SU-DHL-6 (cell line): ENCODE data around the gene HS6ST1.

Source experiments
- H2AFZ ChIP-seq: fragments of 200-600 bp; sonication (generic); 2 replicates; pipeline ENCODE4 v1.6.1; 2014; ENCODE audit warnings: low read depth, mild to moderate bottlenecking, moderate library complexity, mixed read lengths, antibody characterized with exemption, low read length; ENCODE audit not compliant: severe bottlenecking
- H3F3A ChIP-seq: fragments of 200-600 bp; shearing (Covaris generic); 2 replicates; pipeline ENCODE4 v1.6.0; 2016; ENCODE audit warnings: antibody characterized with exemption, mild to moderate bottlenecking; ENCODE audit not compliant: insufficient read depth
- H3K27ac ChIP-seq: fragments of 200-600 bp; sonication (generic); 2 replicates; pipeline ENCODE4 v1.5.1; 2016; ENCODE audit warnings: low read depth, mild to moderate bottlenecking, low read length, moderate library complexity, mixed read lengths
- H3K27me3 ChIP-seq: fragments of 200-600 bp; sonication (generic), shearing (Covaris generic); 2 replicates; pipeline ENCODE4 v1.6.0; 2014; ENCODE audit warnings: mild to moderate bottlenecking, low read length
- H3K36me3 ChIP-seq: fragments of 200-600 bp; sonication (generic); 2 replicates; pipeline ENCODE4 v1.6.1; 2014; ENCODE audit warnings: mild to moderate bottlenecking, low read length, mixed read lengths
- H3K4me2 ChIP-seq: fragments of 300-600, 200-600 bp; shearing (Covaris generic), sonication (generic); 2 replicates; pipeline ENCODE4 v1.6.0; 2014; ENCODE audit warnings: low read length, low read depth, mild to moderate bottlenecking; ENCODE audit not compliant: poor library complexity, severe bottlenecking
- H3K4me3 ChIP-seq: fragments of 200-600 bp; sonication (generic); 2 replicates; pipeline ENCODE4 v1.5.1; 2014; ENCODE audit warnings: antibody characterized with exemption, low read length, mild to moderate bottlenecking, mixed read lengths; ENCODE audit not compliant: insufficient read depth, poor library complexity, severe bottlenecking
- H3K79me2 ChIP-seq: fragments of 200-600 bp; sonication (generic); 2 replicates; pipeline ENCODE4 v1.6.1; 2014; ENCODE audit warnings: mild to moderate bottlenecking, low read length, moderate library complexity; ENCODE audit not compliant: insufficient read depth
- H3K9ac ChIP-seq: fragments of 200-600 bp; sonication (generic); 2 replicates; pipeline ENCODE4 v1.7.0; 2014; ENCODE audit warnings: mild to moderate bottlenecking, low read length
- H3K9me2 ChIP-seq: fragments of 200-600 bp; sonication (generic); replicated peaks from 2 replicates; pipeline ENCODE4 v1.6.1; 2014; ENCODE audit warnings: low read length; ENCODE audit not compliant: insufficient read depth
- H3K9me3 ChIP-seq: fragments of 200-600 bp; sonication (generic); 2 replicates; pipeline ENCODE4 v1.6.1; 2014; ENCODE audit warnings: low read length, mixed read lengths; ENCODE audit not compliant: insufficient read depth
- H4K20me1 ChIP-seq: fragments of 200-600 bp; sonication (generic); 2 replicates; pipeline ENCODE4 v1.6.1; 2014; ENCODE audit warnings: low read depth, mild to moderate bottlenecking, antibody characterized with exemption, low read length, moderate library complexity, mixed read lengths
- EZH2phosphoT487 ChIP-seq: fragments of 200-600 bp; sonication (generic), shearing (Covaris generic); conservative IDR thresholded peaks from 2 replicates; pipeline ENCODE4 v1.6.1; 2018; ENCODE audit warnings: mild to moderate bottlenecking, antibody characterized with exemption, low read length, moderate library complexity, mixed read lengths
- TF ChIP-seq, protein P1 (sequence below): fragments of 200-600 bp; sonication (generic); IDR thresholded peaks from one replicate; pipeline ENCODE4 v1.5.1; 2017; ENCODE audit warnings: antibody characterized with exemption, mild to moderate bottlenecking, low read length, moderate library complexity; ENCODE audit not compliant: insufficient read depth, poor library complexity, severe bottlenecking

Gene HS6ST1

GRCh38 chr2:128284037-128284441, 34.6 kb downstream of the HS6ST1 start:
- no peak for TF ChIP-seq EZH2phosphoT487
- no peaks in the 10 kb centered on the region; the same call in 1 of the 2 replicates for H4K20me1 ChIP-seq

GRCh38 chr2:128282976-128283810, 35.5 kb downstream of the HS6ST1 start:
- H3K9me3 ChIP-seq, result no peaks in the 10 kb centered on the region
- H3K27ac ChIP-seq, result no peak overlapping the region
- TF ChIP-seq EZH2phosphoT487, result no peak
- TF ChIP-seq, protein P1, sequence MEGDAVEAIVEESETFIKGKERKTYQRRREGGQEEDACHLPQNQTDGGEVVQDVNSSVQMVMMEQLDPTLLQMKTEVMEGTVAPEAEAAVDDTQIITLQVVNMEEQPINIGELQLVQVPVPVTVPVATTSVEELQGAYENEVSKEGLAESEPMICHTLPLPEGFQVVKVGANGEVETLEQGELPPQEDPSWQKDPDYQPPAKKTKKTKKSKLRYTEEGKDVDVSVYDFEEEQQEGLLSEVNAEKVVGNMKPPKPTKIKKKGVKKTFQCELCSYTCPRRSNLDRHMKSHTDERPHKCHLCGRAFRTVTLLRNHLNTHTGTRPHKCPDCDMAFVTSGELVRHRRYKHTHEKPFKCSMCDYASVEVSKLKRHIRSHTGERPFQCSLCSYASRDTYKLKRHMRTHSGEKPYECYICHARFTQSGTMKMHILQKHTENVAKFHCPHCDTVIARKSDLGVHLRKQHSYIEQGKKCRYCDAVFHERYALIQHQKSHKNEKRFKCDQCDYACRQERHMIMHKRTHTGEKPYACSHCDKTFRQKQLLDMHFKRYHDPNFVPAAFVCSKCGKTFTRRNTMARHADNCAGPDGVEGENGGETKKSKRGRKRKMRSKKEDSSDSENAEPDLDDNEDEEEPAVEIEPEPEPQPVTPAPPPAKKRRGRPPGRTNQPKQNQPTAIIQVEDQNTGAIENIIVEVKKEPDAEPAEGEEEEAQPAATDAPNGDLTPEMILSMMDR, result no peak
- H3K9me2 ChIP-seq, result no peaks in the 10 kb centered on the region
- H2AFZ ChIP-seq, result no peak overlapping the region
- no peaks in the 10 kb centered on the region for H3K36me3 ChIP-seq
- peaks cover 3% of the 10 kb centered on the region; the same call in 1 of the 2 replicates for H3K79me2 ChIP-seq
- H3K9ac ChIP-seq, result no peak overlapping the region
- no peaks in the 10 kb centered on the region for H3K27me3 ChIP-seq
- H3K4me3 ChIP-seq, result no peak overlapping the region
- H4K20me1 ChIP-seq, result no peaks in the 10 kb centered on the region; the same call in 1 of the 2 replicates
- no peaks in the 10 kb centered on the region for H3F3A ChIP-seq
- no peak overlapping the region for H3K4me2 ChIP-seq

More at GRCh38 chr2:128284037-128284441, 34.6 kb downstream of the HS6ST1 start:
- H3K4me2 ChIP-seq, result no peak overlapping the region
- H3K27me3 ChIP-seq, result no peaks in the 10 kb centered on the region
- H3K4me3 ChIP-seq, result no peak overlapping the region
- no peak overlapping the region for H3K9ac ChIP-seq
- no peak overlapping the region for H2AFZ ChIP-seq
- H3F3A ChIP-seq, result no peaks in the 10 kb centered on the region
- no peaks in the 10 kb centered on the region for H3K36me3 ChIP-seq
- H3K27ac ChIP-seq, result no peak overlapping the region
- no peaks in the 10 kb centered on the region for H3K9me2 ChIP-seq
- peaks cover 7% of the 10 kb centered on the region; the same call in 1 of the 2 replicates for H3K79me2 ChIP-seq
- no peaks in the 10 kb centered on the region for H3K9me3 ChIP-seq

- no peaks in the 10 kb centered on the region for H3K36me3 ChIP-seq
- no peaks in the 10 kb centered on the region for H3F3A ChIP-seq
- H3K4me2 ChIP-seq, result no peak overlapping the region
- 0 out of 2 replicates have a peak, but pooled peaks cover 2% of the 10 kb centered on the region for H3K79me2 ChIP-seq
- TF ChIP-seq, protein P1, result no peak
- TF ChIP-seq EZH2phosphoT487, result no peak
- H4K20me1 ChIP-seq, result no peaks in the 10 kb centered on the region; the same call in 1 of the 2 replicates
- H3K9ac ChIP-seq, result no peak overlapping the region
- H3K27me3 ChIP-seq, result no peaks in the 10 kb centered on the region
- H2AFZ ChIP-seq, result no peak overlapping the region
- H3K9me2 ChIP-seq, result no peaks in the 10 kb centered on the region
- no peaks in the 10 kb centered on the region for H3K9me3 ChIP-seq
- no peak overlapping the region for H3K4me3 ChIP-seq
- H3K27ac ChIP-seq, result no peak overlapping the region
Observed at GRCh38 chr2:128282246-128282975, 36.3 kb downstream of the HS6ST1 start.
